Choroid plexus epithelial cell (primary cell): ENCODE data around the gene CCNJ.
"Not testable (repeated sequence)": the region's sequence is repeated elsewhere in the genome, so short reads cannot be mapped to it uniquely, and the experiment has no call there.

Experiments
- DNase-seq: peaks from one replicate; pipeline ENCODE4 v3.0.0-alpha.2; 2010; ENCODE audit warnings: low read depth
- H3K4me3 ChIP-seq: 2 replicates; pipeline ENCODE4 v1.5.1; 2011; ENCODE audit warnings: low read depth, mild to moderate bottlenecking, control low read depth, low read length, moderate library complexity
- TF ChIP-seq, protein P1 (sequence below): conservative IDR thresholded peaks from 2 replicates; pipeline ENCODE4 v1.5.1; 2011; ENCODE audit warnings: low read depth, mild to moderate bottlenecking, control low read depth, inconsistent platforms, low read length, moderate library complexity

CCNJ gene, protein sequence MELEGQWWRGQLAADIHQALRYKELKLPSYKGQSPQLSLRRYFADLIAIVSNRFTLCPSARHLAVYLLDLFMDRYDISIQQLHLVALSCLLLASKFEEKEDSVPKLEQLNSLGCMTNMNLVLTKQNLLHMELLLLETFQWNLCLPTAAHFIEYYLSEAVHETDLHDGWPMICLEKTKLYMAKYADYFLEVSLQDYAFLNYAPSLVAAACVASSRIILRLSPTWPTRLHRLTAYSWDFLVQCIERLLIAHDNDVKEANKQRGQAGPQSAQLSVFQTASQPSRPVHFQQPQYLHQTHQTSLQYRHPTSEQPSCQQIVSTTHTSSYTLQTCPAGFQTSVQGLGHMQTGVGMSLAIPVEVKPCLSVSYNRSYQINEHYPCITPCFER

DNA sequence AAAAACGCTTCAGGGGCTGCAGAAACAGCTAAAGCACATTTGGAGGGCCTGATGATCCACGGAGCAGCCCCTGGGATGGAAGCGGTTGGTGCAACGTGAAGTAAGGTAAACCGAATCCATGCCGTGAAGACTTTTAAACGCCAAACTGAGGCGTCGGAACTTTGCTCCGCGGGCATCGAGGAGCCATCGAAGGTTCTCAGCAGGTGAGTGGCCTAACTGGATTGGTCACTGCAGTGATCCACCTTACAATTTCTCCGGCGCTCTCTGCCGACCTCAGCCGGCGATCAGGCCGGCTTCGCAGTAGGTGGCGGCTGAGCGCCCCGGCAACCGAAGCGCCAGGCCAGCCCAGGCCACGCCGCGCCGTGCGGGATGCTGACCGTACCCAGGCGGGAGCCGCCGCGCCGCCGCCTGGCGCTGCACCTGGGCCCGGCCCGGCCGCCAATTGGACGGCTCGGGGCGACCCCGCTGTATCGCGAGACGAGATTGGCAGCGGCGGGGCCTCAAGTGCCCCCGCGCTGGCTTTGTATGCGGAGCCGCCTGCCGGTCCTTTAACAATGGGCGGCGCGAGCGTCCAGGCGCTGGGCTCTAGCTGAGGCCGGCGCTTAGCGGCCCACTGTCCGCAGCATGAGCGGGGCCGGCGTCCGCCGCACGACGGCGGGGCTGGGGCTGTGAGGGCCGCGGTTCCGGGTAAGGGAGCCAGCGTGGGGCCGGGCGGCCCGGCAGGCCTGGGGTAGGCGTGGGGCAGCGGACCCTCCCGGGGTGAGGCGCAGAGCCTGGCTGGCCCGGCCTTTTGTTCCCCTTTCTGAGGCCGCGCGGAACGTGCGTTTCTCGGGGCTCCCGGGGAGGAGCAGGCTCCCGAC is at the start of gene CCNJ:
TSS of gene CCNJ (plus strand) at position 551 of the 860 bp plus-strand sequence. CDS start 811 bp downstream, outside the sequence.
- DNase-seq, result peak; percentile 90
- TF ChIP-seq, protein P1, sequence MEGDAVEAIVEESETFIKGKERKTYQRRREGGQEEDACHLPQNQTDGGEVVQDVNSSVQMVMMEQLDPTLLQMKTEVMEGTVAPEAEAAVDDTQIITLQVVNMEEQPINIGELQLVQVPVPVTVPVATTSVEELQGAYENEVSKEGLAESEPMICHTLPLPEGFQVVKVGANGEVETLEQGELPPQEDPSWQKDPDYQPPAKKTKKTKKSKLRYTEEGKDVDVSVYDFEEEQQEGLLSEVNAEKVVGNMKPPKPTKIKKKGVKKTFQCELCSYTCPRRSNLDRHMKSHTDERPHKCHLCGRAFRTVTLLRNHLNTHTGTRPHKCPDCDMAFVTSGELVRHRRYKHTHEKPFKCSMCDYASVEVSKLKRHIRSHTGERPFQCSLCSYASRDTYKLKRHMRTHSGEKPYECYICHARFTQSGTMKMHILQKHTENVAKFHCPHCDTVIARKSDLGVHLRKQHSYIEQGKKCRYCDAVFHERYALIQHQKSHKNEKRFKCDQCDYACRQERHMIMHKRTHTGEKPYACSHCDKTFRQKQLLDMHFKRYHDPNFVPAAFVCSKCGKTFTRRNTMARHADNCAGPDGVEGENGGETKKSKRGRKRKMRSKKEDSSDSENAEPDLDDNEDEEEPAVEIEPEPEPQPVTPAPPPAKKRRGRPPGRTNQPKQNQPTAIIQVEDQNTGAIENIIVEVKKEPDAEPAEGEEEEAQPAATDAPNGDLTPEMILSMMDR, result peak; percentile 24
- H3K4me3 ChIP-seq, result peak within 1 kb of the TSS; percentile 81

DNA sequence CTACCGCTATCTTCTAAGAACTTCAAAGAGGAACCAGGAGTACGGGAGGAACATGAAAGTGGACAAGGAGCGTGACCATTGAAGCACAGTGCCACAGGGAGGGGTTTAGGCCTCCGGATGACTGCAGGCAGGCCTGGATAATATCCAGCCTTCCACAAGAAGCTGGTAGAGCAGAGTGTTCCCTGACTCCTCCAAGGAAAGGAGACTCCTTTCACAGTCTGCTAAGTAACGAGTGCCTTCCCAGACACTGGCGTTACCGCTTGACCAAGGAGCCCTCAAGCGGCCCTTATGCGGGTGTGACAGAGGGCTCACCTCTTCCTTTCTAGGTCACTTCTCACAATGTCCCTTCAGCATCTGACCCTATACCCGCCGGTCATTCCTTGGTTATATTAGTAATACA is 49.0 kb upstream of the CCNJ start:
- not testable (repeated sequence) for H3K4me3 ChIP-seq, DNase-seq

DNA sequence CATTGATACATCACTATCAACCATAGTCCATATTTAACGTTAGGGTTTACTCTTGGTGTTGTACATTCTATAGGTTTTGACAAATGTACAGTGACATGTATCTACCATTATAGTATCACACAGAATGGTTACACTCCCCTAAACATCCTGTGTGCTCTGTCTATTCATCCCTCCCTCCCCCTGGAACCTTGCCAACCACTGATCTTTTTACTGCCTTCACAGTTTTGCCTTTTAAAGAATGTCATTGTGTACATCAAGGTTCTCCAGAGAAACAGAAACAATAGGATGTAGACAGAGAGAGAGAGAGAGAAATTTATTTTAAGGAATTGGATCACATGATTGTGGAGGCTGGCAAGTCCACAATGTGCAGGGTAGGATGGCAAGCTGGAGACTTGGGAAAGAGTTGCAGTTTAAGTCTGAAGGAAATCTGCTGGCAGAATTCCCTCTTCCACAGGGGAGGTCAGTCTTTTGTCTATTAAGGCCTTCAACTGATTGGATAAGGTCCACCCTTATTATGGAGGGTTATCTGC is 45.1 kb upstream of the CCNJ start:
- no peak overlapping the region for H3K4me3 ChIP-seq
- TF ChIP-seq, protein P1, result no peak
- DNase-seq, result no peak

DNA sequence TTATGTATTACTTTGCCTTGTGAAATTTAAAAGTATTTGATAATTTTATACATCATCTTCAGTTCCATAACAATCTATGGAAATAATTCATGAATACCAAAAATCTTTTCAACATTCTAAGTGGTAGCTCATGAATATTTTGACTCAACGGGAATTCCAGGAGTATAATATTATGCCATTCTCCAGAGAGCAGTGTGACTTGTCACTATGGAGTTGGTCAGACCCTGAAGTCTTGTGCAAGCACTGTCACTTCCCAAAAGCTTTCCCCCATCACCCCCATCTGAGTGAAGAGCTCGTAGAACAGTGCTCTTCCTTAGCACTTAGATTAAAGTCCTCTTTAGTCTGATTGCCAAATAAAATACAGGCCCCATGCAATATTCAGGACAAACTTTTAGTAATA is 29.4 kb upstream of the CCNJ start:
- no peak for DNase-seq
- H3K4me3 ChIP-seq, result no peak overlapping the region
- TF ChIP-seq, protein P1, result no peak

DNA sequence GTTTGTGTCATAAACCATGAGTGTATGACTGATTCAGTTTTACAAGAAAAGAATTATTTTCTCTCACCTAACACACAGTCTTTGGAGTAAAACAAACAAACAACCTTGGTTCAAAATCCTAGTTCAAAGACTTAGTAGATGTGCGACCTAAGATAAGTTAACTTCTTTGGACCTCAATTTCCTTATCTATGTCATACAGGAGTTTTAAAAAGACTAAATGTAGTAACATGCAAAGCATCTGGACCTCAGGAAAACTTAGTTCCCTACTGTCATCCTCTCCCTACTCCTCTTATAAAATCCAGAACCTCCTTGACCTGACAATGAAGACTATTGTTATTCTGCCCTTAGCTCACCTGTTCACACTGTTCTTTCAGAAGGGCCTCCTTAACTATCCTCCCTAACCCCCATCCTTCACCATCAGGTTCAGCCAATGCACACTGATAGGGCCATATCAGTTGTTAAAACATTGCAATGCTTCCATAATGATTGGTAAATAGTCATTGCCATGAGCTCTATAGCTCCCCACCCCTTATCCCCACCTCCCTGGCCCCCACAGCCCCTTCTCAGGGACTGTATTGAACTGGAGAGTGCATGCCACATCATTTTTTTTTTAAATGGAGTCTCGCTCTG is 28.8 kb upstream of the CCNJ start:
- no peak for DNase-seq
- H3K4me3 ChIP-seq, result no peak overlapping the region
- TF ChIP-seq, protein P1, result no peak

DNA sequence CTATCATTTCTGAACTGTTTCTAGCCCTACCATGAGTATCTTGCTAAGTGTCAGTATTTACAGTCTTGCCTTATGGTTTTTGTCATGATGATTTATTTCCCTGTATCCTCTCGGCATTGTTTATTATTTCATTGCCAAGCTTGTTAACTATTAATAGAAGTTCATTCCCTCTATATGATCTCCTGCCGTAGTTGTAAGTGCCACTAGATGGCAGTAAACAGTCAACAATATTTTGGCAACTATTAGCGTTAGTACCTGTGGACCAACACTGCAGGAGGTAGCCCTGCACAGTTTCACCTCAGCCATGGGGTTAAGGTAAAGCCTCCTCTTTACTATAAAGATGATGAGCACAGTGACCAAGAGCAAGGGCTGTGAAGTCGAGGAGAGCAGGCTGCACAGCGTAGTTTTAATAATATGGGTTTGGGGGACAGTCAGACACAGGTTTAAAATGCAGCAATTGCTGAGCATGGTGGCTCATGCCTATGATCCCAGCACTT is 26.1 kb upstream of the CCNJ start:
- no peak overlapping the region for H3K4me3 ChIP-seq
- TF ChIP-seq, protein P1, result peak; percentile 78
- DNase-seq, result peak; percentile 73

DNA sequence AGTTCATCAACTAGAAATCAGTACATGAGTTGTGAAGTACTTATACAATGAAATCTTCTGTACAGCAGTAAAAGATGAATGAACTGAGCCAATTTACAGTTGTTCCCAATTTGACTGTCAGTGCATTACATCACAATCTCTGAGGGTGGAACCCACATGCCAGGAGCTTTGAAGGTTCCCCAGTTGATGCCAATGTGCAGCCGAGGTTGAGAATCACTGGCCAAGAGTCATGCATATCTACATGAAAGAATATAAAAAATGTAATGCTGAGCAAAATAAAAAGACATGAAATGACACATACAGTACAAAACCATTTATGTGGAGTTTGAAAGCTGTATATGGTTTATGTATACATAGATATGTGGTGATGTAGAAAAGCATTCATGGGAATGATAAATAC is 22.1 kb upstream of the CCNJ start:
- TF ChIP-seq, protein P1, result no peak
- no peak overlapping the region for H3K4me3 ChIP-seq
- DNase-seq, result no peak
